Neural progenitor cell (in vitro differentiated cells): ENCODE measurements around the gene CLP1.

Experiments used
- EZH2 ChIP-seq: fragments of 200-600 bp; sonication (generic); IDR thresholded peaks from 2 replicates; pipeline ENCODE4 v1.6.1; 2017; ENCODE audit warnings: antibody characterized with exemption, mild to moderate bottlenecking, moderate library complexity
- EZH2phosphoT487 ChIP-seq: fragments of 200-600 bp; sonication (generic); IDR thresholded peaks from 2 replicates; pipeline ENCODE4 v1.6.1; 2017; ENCODE audit warnings: antibody characterized with exemption
- TF ChIP-seq, protein P1 (sequence below): fragments of 200-600 bp; sonication (generic); IDR thresholded peaks from 2 replicates; pipeline ENCODE4 v1.5.1; 2017; ENCODE audit warnings: antibody characterized with exemption, mild to moderate bottlenecking

DNA sequence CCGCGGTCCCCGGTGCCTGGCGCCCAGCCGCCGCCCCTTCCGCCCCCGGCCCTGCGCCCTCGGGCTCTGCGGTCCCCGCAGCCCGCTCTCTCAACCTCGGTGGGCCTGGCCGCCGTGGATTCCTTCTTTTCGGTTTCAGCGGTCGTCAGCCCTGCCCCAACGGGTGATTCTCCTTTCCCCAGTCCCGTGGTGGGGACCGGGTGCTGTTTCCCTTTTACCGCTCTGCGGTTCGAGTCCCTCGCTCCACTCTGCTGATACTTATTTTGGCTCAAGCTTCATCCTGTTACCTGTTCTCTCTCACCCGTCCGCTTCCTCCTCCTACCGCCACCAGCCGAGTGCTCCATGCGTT, 10.8 kb downstream of the CLP1 start:
- TF ChIP-seq, protein P1, sequence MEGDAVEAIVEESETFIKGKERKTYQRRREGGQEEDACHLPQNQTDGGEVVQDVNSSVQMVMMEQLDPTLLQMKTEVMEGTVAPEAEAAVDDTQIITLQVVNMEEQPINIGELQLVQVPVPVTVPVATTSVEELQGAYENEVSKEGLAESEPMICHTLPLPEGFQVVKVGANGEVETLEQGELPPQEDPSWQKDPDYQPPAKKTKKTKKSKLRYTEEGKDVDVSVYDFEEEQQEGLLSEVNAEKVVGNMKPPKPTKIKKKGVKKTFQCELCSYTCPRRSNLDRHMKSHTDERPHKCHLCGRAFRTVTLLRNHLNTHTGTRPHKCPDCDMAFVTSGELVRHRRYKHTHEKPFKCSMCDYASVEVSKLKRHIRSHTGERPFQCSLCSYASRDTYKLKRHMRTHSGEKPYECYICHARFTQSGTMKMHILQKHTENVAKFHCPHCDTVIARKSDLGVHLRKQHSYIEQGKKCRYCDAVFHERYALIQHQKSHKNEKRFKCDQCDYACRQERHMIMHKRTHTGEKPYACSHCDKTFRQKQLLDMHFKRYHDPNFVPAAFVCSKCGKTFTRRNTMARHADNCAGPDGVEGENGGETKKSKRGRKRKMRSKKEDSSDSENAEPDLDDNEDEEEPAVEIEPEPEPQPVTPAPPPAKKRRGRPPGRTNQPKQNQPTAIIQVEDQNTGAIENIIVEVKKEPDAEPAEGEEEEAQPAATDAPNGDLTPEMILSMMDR, result no peak
- TF ChIP-seq EZH2, result no peak
- TF ChIP-seq EZH2phosphoT487, result no peak
